Measurements from ENCODE around the gene SLC1A7.

- no peak for TF ChIP-seq CTCF (IDR thresholded peaks at IDR 0.05)
- no peak for TF ChIP-seq POLR2A (IDR thresholded peaks at IDR 0.05; ENCODE audit: low read depth)
- TF ChIP-seq EP300 (IDR thresholded peaks at IDR 0.05), result no peak
- TF ChIP-seq POLR2AphosphoS5 (IDR thresholded peaks at IDR 0.05), result no peak
Observed at GRCh38 chr1:53051676-53052075, 90.8 kb downstream of the SLC1A7 start.

Measured in esophagus muscularis mucosa (tissue), 4 donors.